Stimulated activated CD8-positive, alpha-beta memory T cell treated with anti-CD3 and anti-CD28 coated beads, Interleukin-4, amount 100 ng/mL, for 4 hours (primary cell): ENCODE data around the gene COL10A1.

Experiments
- DNase-seq, 2 donors: peaks; one replicate each; pipeline ENCODE4 v3.0.0-alpha.2; 2020; ENCODE audit warnings: low read depth in 2 of 2, low spot score in 1 of 2

COL10A1 gene

DNA sequence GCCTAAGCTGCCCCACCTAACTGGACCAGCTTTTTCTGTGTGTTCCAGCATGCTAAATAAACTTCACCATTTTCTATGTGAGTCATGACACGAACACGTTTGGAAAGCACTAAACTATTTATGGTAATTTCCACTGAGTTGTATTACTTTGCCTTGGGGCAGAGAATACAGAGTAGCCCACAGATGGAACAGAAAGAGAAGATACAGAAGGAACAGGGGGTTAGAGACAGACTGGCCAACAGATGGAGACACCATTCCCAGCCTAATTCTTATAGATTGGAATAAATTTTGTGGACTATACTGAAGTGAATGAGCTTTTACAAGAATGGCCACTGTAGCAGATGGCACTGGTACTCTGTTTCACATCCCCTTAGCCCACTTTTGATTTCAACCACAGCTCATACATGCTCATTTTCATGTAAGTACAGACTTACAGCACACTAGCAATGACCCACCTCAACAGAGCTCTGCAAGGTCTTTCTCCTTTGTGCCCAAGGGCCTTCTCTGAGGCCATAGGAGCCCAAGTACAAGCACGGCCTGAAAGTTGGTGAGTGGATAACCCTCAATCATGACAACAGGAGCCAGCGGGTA is 38.4 kb downstream of the COL10A1 start:
- DNase-seq = no peak

- no peak for DNase-seq
Observed at GRCh38 chr6:116084284-116084683, 41.6 kb downstream of the COL10A1 start.

DNA sequence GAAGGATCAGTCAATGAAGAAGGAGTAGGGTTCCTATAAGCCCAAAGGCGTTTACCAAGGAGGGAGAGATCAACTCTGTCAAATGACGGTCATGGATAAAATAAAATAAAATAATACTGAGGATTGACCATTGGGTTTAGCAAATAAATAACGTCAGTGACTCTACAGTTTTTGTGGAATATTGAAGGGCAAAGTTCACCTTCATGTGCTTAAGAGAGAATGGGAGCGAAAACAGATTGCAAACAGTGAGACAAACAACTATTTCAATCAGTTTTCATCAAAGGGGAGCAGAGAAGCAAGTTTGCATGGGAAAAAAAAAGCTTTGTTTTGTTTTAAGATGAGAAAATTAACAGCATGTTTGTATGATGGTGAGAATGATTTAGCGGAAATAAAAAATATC is 42.9 kb downstream of the COL10A1 start:
- no peak for DNase-seq

- DNase-seq = no peak
Observed at GRCh38 chr6:116078945-116079344, 47.0 kb downstream of the COL10A1 start.

GRCh38 chr6:116078522-116078921 is 47.4 kb downstream of the COL10A1 start:
- no peak for DNase-seq

DNA sequence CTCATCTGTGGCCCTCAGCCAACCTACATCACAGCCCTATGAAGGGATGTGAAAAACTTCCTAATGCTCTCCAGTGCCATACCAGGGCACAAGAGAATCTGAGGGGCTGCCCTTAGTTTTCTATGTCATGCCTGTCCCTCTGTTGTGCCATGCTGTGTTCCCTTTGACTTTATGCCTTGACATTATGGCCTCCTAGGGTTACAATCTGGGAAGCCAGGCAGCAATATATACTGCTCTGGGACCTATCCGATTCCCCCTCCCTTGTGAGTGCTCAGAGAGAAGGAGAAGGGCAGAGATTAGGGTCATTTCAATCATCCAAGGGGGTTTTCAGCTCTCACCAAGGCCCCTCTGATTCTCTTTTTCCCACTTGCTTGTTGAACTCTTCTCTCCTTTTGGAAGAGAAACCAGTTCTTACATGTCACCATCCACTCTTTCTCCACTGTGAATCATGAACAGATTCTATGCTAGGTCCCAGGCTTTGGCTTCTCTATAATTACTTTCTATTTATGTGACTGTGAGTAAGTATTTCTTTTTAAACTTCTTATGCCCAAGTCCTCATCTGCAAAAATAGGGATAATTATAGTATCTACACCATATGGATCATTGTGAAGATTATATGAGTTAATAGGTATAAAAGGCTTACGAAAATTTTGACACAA is 51.1 kb downstream of the COL10A1 start:
- DNase-seq = no peak

DNA sequence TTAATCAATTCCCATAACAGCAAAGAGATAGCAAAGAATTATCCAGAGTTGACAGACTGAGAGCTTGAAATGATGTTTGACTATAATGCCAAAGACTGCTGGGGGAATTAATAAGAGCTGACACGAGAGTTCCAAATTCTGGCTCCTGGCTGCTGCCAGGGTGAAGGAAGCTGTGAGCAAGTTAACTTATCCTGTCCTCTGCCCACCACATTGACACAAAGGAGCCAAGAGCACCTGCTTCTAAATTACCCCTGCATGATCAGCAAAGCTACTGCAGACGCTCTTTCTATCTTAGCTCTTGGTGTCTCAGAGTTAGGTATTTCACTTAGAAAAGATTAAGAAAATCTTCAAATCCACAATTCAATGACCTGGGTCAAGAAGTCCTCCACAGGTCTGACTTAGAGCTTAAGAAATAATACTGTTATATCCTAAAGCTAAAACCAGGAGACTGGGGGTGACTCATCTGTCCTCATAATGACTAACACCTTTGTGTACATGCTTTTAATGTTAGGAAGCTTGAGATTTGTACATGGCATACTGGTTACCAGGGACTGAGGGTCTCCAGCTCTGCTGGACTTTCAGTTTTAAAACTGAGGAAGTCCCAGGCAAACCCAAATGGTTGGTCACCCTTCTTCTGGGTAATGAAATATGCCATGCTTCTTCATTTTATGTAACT is 52.0 kb downstream of the COL10A1 start:
- no peak for DNase-seq

DNA sequence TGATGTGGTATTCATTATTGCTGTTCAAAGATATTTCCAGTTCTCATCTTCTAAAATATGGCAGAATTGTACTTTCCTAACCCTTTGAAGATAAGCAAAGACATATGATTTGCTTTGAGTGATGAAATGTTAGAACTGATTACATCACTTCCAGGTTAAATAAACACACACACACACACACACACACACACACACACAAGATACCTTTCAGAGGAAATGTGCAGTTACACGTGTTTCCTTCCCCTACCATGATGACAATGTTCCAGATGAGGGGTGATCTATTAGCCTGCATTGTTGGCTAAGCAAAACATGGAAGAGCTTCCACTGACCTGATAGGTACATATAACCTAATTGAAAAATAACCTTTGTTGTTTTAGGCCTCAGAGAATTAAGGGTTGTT is 53.6 kb downstream of the COL10A1 start:
- DNase-seq = no peak

DNA sequence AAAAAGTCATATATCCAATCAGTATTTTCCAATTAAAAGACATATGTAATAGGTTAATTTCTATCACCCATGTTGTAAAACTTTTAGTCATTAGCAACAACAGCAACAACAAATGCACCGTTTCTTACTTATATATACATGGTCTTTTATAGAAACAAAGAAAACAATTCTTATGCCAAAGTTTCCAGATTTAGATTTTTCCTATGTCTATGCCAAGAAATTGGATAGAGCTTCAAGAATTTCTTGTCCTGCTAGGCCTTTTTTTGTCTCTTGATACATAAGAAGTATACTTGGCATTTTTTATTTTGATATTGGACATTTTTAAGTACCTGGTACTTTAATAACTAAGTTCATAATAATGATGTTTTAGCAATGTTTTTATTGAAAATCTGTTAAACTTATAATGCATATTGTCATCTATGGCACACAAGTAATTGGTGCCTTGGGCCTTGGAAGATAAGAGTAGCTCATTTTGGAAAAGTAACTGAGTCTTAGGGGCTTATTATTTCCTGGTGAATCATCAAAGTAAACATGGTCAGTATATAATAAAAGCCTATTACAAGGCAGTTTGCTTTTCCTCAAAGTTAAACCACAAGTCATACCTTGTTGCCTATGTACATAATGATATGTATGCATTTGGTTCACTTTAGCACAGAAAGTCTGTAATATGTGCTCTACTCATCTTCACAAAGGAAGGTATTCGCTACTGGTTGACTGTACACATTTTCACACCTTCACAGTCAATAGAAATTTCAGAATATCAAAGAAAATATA is 55.1 kb downstream of the COL10A1 start:
- no peak for DNase-seq

GRCh38 chr6:116070101-116070500 is 55.8 kb downstream of the COL10A1 start:
- no peak for DNase-seq
